ENCODE data around the gene MRPL12. TPM values are rescaled to one million over a fixed set of nuclear protein-coding genes. Genes with fewer than 3 reads are reported as not detected.

MRPL12 gene
- total and polyA plus RNA-seq, 2 of the 13 experiments (the other 11 are each of a cell fraction or from before 2014, with no cell fraction given) = 39.1 to 94.1 TPM

DNA sequence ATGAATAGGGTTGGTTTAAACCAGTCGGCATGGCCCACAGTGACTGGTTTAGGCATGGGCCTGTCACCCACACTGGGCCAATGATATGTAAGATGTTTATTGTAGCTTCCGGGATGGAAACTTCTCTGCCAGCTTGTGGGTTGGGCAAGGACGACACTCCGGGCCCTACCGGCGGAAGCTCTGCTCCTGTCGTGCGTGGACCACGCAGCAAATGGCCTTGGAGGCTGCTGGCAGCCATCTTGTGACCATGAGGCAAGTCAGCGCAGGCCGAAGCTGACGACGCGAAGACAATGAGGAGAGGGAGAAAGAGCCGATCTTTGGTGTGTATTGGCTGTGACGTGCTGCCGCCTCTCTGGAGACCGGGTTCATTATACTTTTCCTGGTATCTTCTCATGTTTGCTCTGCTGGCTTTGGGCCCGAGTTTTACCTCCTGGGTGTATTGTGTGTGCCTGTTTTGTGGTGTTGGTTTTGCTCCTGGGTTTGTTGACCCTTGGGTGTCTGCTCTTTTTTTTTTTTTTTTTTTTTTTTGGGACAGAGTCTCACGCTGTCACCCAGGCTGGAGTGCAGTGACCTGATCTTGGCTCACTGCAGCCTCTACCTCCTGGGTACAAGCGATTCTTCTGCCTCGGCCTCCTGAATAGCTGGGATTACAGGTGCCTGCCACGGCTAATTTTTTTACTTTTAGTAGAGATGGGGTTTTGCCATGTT is 24.3 kb downstream of the MRPL12 start (continued):
- TF ChIP-seq ZNF337 (CRISPR knock-in tag; IDR thresholded peaks at IDR 0.05; ENCODE audit: borderline replicate concordance, low read depth) (peak; percentile 98; the same call in 1 of the 2 replicates), CBX2 (IDR thresholded peaks at IDR 0.05; ENCODE audit: low read depth, low read length) (no peak), CBX2 (CRISPR knock-in tag; IDR thresholded peaks at IDR 0.05; ENCODE audit: low read depth) (no peak), ETV6 (CRISPR knock-in tag; conservative IDR thresholded peaks at IDR 0.05) (peak; percentile 94), TBP (CRISPR knock-in tag; IDR thresholded peaks at IDR 0.05) (no peak), IKZF4 (CRISPR knock-in tag; IDR thresholded peaks at IDR 0.05; ENCODE audit: borderline replicate concordance, low read depth, not compliant biosample characterization) (peak; percentile 98), NR2C2 (CRISPR knock-in tag; IDR thresholded peaks at IDR 0.05; ENCODE audit: borderline replicate concordance) (peak; percentile 89), NR2F1 (CRISPR knock-in tag; IDR thresholded peaks at IDR 0.05) (peak in 1 of 2 experiments; percentile 53; a peak in 2 of 4 replicates), ZNF776 (CRISPR knock-in tag; IDR thresholded peaks at IDR 0.05) (peak; percentile 99), NCOA5 (CRISPR knock-in tag; IDR thresholded peaks at IDR 0.05) (0 out of 2 replicates have a peak, but pooled peaks have one; percentile 47), IKZF1 (IDR thresholded peaks at IDR 0.05) (no peak), ZNF746 (CRISPR knock-in tag; IDR thresholded peaks at IDR 0.05) (peak; percentile 96), GABPB1 (CRISPR knock-in tag; IDR thresholded peaks at IDR 0.05) (peak; percentile 94), CEBPG (CRISPR knock-in tag; IDR thresholded peaks at IDR 0.05) (peak; percentile 75), EED (CRISPR knock-in tag; IDR thresholded peaks at IDR 0.05) (peak; percentile 85), NPAS2 (CRISPR knock-in tag; IDR thresholded peaks at IDR 0.05; ENCODE audit: borderline replicate concordance) (no peak), ZNF577 (CRISPR knock-in tag; IDR thresholded peaks at IDR 0.05; ENCODE audit: borderline replicate concordance, low read depth) (peak; percentile 84), HIVEP1 (CRISPR knock-in tag; IDR thresholded peaks at IDR 0.05) (peak; percentile 97), SP1 (IDR thresholded peaks at IDR 0.05) (no peak), SP1 (CRISPR knock-in tag; IDR thresholded peaks at IDR 0.05) (peak; percentile 79), TCF7L2 (IDR thresholded peaks at IDR 0.05; ENCODE audit: low read depth, low read length) (no peak), CHCHD3 (CRISPR knock-in tag; IDR thresholded peaks at IDR 0.05) (peak; percentile 97), KMT2A (CRISPR knock-in tag; IDR thresholded peaks at IDR 0.05) (peak; percentile 78), FOSL1 (CRISPR knock-in tag; IDR thresholded peaks at IDR 0.05; ENCODE audit: borderline replicate concordance) (peak; percentile 49; the same call in 1 of the 2 replicates)
- TF ChIP-seq, protein P1, sequence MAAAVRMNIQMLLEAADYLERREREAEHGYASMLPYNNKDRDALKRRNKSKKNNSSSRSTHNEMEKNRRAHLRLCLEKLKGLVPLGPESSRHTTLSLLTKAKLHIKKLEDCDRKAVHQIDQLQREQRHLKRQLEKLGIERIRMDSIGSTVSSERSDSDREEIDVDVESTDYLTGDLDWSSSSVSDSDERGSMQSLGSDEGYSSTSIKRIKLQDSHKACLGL (CRISPR knock-in tag; IDR thresholded peaks at IDR 0.05) = peak; percentile 98
- TF ChIP-seq, protein P2, sequence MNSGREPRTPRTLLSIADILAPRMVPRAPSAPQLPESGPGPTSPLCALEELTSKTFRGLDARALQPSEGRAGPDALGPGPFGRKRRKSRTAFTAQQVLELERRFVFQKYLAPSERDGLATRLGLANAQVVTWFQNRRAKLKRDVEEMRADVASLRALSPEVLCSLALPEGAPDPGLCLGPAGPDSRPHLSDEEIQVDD (CRISPR knock-in tag; IDR thresholded peaks at IDR 0.05; ENCODE audit: borderline replicate concordance) = peak; percentile 99
- TF ChIP-seq, protein P3, sequence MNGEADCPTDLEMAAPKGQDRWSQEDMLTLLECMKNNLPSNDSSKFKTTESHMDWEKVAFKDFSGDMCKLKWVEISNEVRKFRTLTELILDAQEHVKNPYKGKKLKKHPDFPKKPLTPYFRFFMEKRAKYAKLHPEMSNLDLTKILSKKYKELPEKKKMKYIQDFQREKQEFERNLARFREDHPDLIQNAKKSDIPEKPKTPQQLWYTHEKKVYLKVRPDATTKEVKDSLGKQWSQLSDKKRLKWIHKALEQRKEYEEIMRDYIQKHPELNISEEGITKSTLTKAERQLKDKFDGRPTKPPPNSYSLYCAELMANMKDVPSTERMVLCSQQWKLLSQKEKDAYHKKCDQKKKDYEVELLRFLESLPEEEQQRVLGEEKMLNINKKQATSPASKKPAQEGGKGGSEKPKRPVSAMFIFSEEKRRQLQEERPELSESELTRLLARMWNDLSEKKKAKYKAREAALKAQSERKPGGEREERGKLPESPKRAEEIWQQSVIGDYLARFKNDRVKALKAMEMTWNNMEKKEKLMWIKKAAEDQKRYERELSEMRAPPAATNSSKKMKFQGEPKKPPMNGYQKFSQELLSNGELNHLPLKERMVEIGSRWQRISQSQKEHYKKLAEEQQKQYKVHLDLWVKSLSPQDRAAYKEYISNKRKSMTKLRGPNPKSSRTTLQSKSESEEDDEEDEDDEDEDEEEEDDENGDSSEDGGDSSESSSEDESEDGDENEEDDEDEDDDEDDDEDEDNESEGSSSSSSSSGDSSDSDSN (CRISPR knock-in tag; IDR thresholded peaks at IDR 0.05) = peak; percentile 78; the same call in 1 of the 2 replicates
- TF ChIP-seq, protein P4, sequence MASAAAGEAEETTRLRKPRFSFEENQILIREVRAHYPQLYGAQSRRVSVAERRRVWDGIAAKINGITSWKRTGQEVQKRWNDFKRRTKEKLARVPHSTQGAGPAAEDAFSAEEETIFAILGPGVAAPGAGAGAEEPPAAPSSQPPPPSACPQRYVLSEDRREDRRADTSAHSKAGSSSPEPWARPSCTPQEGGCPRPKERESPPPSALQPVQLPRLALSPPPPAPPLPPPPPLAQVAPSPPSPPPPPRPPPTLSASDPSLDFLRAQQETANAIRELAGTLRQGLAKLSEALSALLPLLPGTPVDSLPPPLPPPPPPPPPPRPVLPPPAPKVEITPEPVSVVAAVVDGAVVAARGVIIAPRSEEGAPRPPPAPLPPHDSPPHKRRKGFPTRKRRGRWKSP (CRISPR knock-in tag; IDR thresholded peaks at IDR 0.05) = peak; percentile 97

All from HepG2 (cell line).